Esophagus squamous epithelium (tissue), 5 donors: ENCODE results near the gene CFAP20DC. TPM values are rescaled to one million over a fixed set of nuclear protein-coding genes. Genes with fewer than 3 reads are reported as not detected.

ENCODE experiments used
- DNase-seq: peaks from one replicate; lab custom pipeline; 2025; lab: John Stamatoyannopoulos, UW
- H3K27ac ChIP-seq, 4 donors: fragments of 200-600 bp; sonication (generic); one replicate each; pipeline ENCODE4 v1.5.1; 2016 to 2019; ENCODE audit warnings: mild to moderate bottlenecking in 1 of 4
- H3K27me3 ChIP-seq, 4 donors: fragments of 200-600 bp; sonication (generic); 1 replicate in 3 of 4; 2 replicates in 1 of 4; pipeline versions ENCODE4 v1.5.1 to v1.6.0; 2017 to 2021; ENCODE audit warnings: antibody characterized with exemption in 1 of 4
- H3K36me3 ChIP-seq, 3 donors: fragments of 200-600 bp; sonication (generic); one replicate each; pipeline ENCODE4 v1.5.1; 2016 to 2019
- H3K4me1 ChIP-seq, 3 donors: fragments of 200-600 bp; sonication (generic); one replicate each; pipeline ENCODE4 v1.5.1; 2017 to 2019
- H3K4me3 ChIP-seq, 4 donors: fragments of 200-600 bp; sonication (generic); 1 replicate in 3 of 4; 2 replicates in 1 of 4; pipeline ENCODE4 v1.5.1; 2016 to 2019; ENCODE audit warnings: mild to moderate bottlenecking in 2 of 4, moderate library complexity in 1 of 4
- H3K9me3 ChIP-seq, 3 donors: fragments of 200-600 bp; sonication (generic); one replicate each; pipeline ENCODE4 v1.5.1; 2016 to 2019
- CTCF ChIP-seq, 6 experiments: fragments of 450-650 bp in 4 of 6; fragments of 200-600 bp in 2 of 6; sonication (generic) in 2 of 6; IDR thresholded peaks; one replicate each; pipeline ENCODE4 v1.5.1; 2016 to 2019; ENCODE audit warnings: antibody characterized with exemption in 6 of 6, mild to moderate bottlenecking in 4 of 6, moderate library complexity in 4 of 6
- POLR2A ChIP-seq, 4 donors: fragments of 450-650 bp; IDR thresholded peaks; one replicate each; pipeline ENCODE4 v1.6.1; 2017; ENCODE audit warnings: antibody characterized with exemption in 4 of 4, mild to moderate bottlenecking in 4 of 4, moderate library complexity in 3 of 4
- WGBS, 2 donors: methylation state at CpG; one replicate each; pipeline ENCODE4 v1.1.5; 2018; 5-methylcytosine and 5-hydroxymethylcytosine counted together
- intact Hi-C: fragments of 100-400 bp; cut with DNase I; formaldehyde crosslinking; loops from one replicate; pipeline ENCODE4 v1.15.0; 2022
- total RNA-seq, 4 donors: library from RNA; depleted of rRNA; stranded (reverse); fragments of >200 nt; gene quantifications; one replicate each; pipeline ENCODE4 v1.1.0, GENCODE V29; 2016
- donor health status: DM: yes; HTN: yes; CAD: no.

CFAP20DC gene
- total RNA-seq, 4 donors from 2014 or later = 9.8 to 15.5 (median 10.8) TPM

GRCh38 chr3:58800940-58801339, 248.9 kb downstream of the CFAP20DC start:
- Histone ChIP-seq H3K9me3 (no peaks in the 10 kb centered on the region), H3K27me3 (no peaks in the 10 kb centered on the region), H3K27ac (no peak overlapping the region), H3K4me3 (no peak overlapping the region), H3K4me1 (no peaks in the 10 kb centered on the region), H3K36me3 (no peaks in the 10 kb centered on the region)
- TF ChIP-seq CTCF (IDR thresholded peaks at IDR 0.05) = no peak
- no peak for TF ChIP-seq POLR2A (IDR thresholded peaks at IDR 0.05)
- no peak for DNase-seq
- WGBS, 2 donors = 43 to 54% methylated on average over 3 of the region's 3 CpGs
- intact Hi-C loops = no loop called here

GRCh38 chr3:58800032-58800431, 249.8 kb downstream of the CFAP20DC start:
- Histone ChIP-seq H3K36me3 (no peaks in the 10 kb centered on the region), H3K4me1 (no peaks in the 10 kb centered on the region), H3K9me3 (no peaks in the 10 kb centered on the region), H3K4me3 (no peak overlapping the region), H3K27me3 (no peaks in the 10 kb centered on the region), H3K27ac (no peak overlapping the region)
- intact Hi-C loops = no loop called here
- 76 to 82% methylated on average over 2 of the region's 2 CpGs for WGBS, 2 donors
- no peak for DNase-seq
- TF ChIP-seq CTCF (IDR thresholded peaks at IDR 0.05) (no peak), POLR2A (IDR thresholded peaks at IDR 0.05) (no peak)

GRCh38 chr3:58799271-58799670, 250.6 kb downstream of the CFAP20DC start:
- intact Hi-C loops = no loop called here
- no peak for TF ChIP-seq POLR2A (IDR thresholded peaks at IDR 0.05)
- Histone ChIP-seq H3K4me1 (no peaks in the 10 kb centered on the region), H3K27ac (no peak overlapping the region), H3K36me3 (no peaks in the 10 kb centered on the region), H3K27me3 (no peaks in the 10 kb centered on the region), H3K4me3 (no peak overlapping the region), H3K9me3 (no peaks in the 10 kb centered on the region)
- 82 to 84% methylated on average over 3 of the region's 3 CpGs for WGBS, 2 donors
- DNase-seq = no peak

- Histone ChIP-seq H3K9me3 (no peaks in the 10 kb centered on the region), H3K27me3 (no peaks in the 10 kb centered on the region), H3K4me3 (no peak overlapping the region), H3K4me1 (no peaks in the 10 kb centered on the region), H3K36me3 (no peaks in the 10 kb centered on the region), H3K27ac (no peak overlapping the region)
- no peak for DNase-seq
- 63 to 81% methylated on average over 2 of the region's 2 CpGs for WGBS, 2 donors
- no peak for TF ChIP-seq CTCF (IDR thresholded peaks at IDR 0.05)
- no peak for TF ChIP-seq POLR2A (IDR thresholded peaks at IDR 0.05)
- intact Hi-C loops = no loop called here
These were observed 251.5 kb downstream of the CFAP20DC start for GRCh38 chr3:58798312-58798711.

- H3K9me3 ChIP-seq = no peaks in the 10 kb centered on the region
- TF ChIP-seq CTCF (IDR thresholded peaks at IDR 0.05) (no peak), POLR2A (IDR thresholded peaks at IDR 0.05) (no peak)
- DNase-seq = no peak
- H3K36me3 ChIP-seq = no peaks in the 10 kb centered on the region
- intact Hi-C loops = no loop called here
- WGBS, 2 donors = 95 to 96% methylated on average over 4 of the region's 4 CpGs
- no peaks in the 10 kb centered on the region for H3K4me1 ChIP-seq
- H3K27me3 ChIP-seq = no peaks in the 10 kb centered on the region
- no peak overlapping the region for H3K4me3 ChIP-seq
- no peak overlapping the region for H3K27ac ChIP-seq
These were observed 255.1 kb downstream of the CFAP20DC start for GRCh38 chr3:58794750-58795149.

GRCh38 chr3:58793938-58794337, 255.9 kb downstream of the CFAP20DC start:
- H3K4me3 ChIP-seq = no peak overlapping the region
- no peaks in the 10 kb centered on the region for H3K9me3 ChIP-seq
- no peak overlapping the region for H3K27ac ChIP-seq
- no peak for DNase-seq
- H3K36me3 ChIP-seq = no peaks in the 10 kb centered on the region
- TF ChIP-seq CTCF (IDR thresholded peaks at IDR 0.05) = no peak
- TF ChIP-seq POLR2A (IDR thresholded peaks at IDR 0.05) = no peak
- no peaks in the 10 kb centered on the region for H3K27me3 ChIP-seq
- intact Hi-C loops = no loop called here
- H3K4me1 ChIP-seq = no peaks in the 10 kb centered on the region
- WGBS, 2 donors = 94 to 97% methylated on average over 3 of the region's 3 CpGs
